Activated CD8-positive, alpha-beta memory T cell treated with anti-CD3 and anti-CD28 coated beads, Interleukin-2, amount 10 ng/mL, durations not matched to agents 7 days and 5 days (primary cell): ENCODE measurements around the gene PPARG. TPM values are rescaled to one million over a fixed set of nuclear protein-coding genes. Genes with fewer than 3 reads are reported as not detected.

Source experiments
- ATAC-seq: fragments of 150-1000 bp; cut with Tn5 transposase; one replicate; pipeline ENCODE4 v1.10.0; 2021; ENCODE audit warnings: moderate library complexity
- CTCF ChIA-PET: fragments of 350-600 bp; sonication (Branson Sonifier 250); formaldehyde crosslinking; loops from one replicate; lab custom pipeline; 2021; ENCODE audit warnings: antibody characterized with exemption; lab: Charles Lee
- DNase-seq: peaks from one replicate; pipeline ENCODE4 v3.0.0-alpha.2; 2020
- H3K27ac Mint-ChIP-seq: one replicate; pipeline ENCODE4 v1.8.0; 2021; ENCODE audit warnings: mild to moderate bottlenecking, mixed read lengths
- H3K27me3 Mint-ChIP-seq: one replicate; pipeline ENCODE4 v1.8.0; 2021; ENCODE audit warnings: mixed read lengths
- H3K36me3 Mint-ChIP-seq: one replicate; pipeline ENCODE4 v1.8.0; 2021; ENCODE audit warnings: mild to moderate bottlenecking, mixed read lengths
- H3K4me1 Mint-ChIP-seq: one replicate; pipeline ENCODE4 v1.8.0; 2021; ENCODE audit warnings: mixed read lengths
- H3K4me3 Mint-ChIP-seq: one replicate; pipeline ENCODE4 v1.8.0; 2021; ENCODE audit warnings: mild to moderate bottlenecking, moderate library complexity, mixed read lengths
- H3K9me3 Mint-ChIP-seq: one replicate; pipeline ENCODE4 v1.8.0; 2022; ENCODE audit warnings: low read depth, mixed read lengths
- total RNA-seq, 2 experiments: library from RNA; stranded (reverse); gene quantifications; one replicate each; pipeline ENCODE4 v1.2.3, GENCODE V29; 2021

The PPARG gene
- total RNA-seq, 2 experiments from 2014 or later = 0.18 to 2.8 TPM

DNA sequence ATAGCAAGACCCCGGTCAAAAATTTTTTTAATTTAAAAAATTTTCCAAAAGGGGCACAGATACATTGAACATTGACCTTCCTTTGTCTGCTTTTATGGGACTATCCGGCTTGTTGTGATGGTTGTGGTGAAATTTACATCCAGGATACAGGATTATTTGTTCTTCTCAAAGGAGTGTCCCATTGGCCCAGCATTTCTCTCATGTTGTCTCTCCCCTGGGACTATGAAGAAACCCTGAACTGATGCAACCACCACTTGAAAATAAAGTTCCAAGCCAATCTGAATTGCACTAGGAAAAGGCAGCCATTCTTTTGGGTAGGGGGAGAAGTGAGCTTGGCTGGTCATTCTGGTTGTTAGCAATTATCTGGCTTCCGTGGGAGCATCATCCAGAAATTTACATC is 58.4 kb downstream of the PPARG start:
- ATAC-seq (no peak), DNase-seq (no peak)
- CTCF ChIA-PET = interaction anchor here (1.2 kb wide), 1 partner anchor 132 kb away, joined by 4 read pairs; no protein-coding TSS in a partner anchor
- peaks cover 44% of the 10 kb centered on the region for H3K27me3 Mint-ChIP-seq
- H3K36me3 Mint-ChIP-seq = no peaks in the 10 kb centered on the region
- peaks cover 7% of the 10 kb centered on the region for H3K4me1 Mint-ChIP-seq
- H3K9me3 Mint-ChIP-seq = no peaks in the 10 kb centered on the region
- H3K4me3 Mint-ChIP-seq = no peak overlapping the region
- H3K27ac Mint-ChIP-seq = no peak overlapping the region

DNA sequence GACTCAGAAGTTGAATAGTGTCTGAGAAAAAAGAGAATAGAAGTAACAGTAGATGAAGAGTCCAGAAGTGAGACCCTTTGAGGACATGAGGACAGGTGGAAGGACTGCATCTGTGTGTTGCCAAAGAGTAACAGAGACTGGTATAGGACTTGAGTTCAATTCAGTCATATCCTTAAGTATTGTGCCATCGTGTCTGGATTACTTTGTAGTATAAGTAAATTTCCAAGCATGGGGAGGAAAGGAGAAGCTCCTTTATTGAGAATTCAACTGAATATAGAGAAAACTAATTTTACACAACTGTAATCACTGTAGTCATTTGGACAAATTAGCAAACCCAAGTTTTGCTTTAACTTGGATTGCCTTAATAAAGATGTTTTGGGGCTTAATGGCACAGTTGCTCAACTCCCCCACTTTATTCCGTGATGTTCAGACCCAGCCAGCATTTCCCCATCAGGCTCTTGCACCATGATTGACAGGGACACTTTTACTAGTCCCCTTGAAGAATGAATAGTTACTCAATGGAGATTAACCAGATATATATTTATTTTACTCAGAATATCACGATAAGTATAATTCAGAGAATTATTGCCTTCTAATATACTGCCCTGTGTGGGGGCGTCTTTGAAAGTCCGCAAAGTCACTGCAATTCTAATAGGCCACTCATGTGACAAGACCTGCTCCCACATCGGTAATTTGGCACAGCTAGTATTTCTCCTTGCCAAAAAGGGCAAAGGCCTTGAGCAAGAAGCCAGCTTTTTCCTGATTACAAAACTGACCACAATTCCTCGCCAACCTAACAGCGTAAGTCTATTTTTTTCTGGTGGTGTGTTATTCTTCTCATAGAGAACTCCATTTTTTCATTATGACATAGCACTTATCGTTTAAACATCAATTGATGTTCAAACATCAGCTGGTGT is 61.3 kb downstream of the PPARG start:
- Mint-ChIP-seq H3K9me3 (no peaks in the 10 kb centered on the region), H3K36me3 (no peaks in the 10 kb centered on the region), H3K27me3 (peaks cover 43% of the 10 kb centered on the region), H3K4me3 (no peak overlapping the region), H3K27ac (no peak overlapping the region), H3K4me1 (peaks cover 7% of the 10 kb centered on the region)
- DNase-seq (no peak), ATAC-seq (no peak)
- CTCF ChIA-PET = interaction anchor here (0.7 kb wide), 1 partner anchor 218 kb away, joined by 3 read pairs; no protein-coding TSS in a partner anchor

DNA sequence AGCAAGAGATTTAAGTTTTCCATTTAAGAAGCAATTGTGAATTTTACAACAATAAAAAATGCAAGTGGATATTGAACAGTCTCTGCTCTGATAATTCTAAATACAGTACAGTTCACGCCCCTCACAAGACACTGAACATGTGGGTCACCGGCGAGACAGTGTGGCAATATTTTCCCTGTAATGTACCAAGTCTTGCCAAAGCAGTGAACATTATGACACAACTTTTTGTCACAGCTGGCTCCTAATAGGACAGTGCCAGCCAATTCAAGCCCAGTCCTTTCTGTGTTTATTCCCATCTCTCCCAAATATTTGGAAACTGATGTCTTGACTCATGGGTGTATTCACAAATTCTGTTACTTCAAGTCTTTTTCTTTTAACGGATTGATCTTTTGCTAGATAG is 62.3 kb downstream of the PPARG start:
- ATAC-seq (no peak), DNase-seq (no peak)
- Mint-ChIP-seq H3K4me3 (no peak overlapping the region), H3K27me3 (peaks cover 34% of the 10 kb centered on the region), H3K4me1 (no peaks in the 10 kb centered on the region), H3K9me3 (no peaks in the 10 kb centered on the region), H3K27ac (no peak overlapping the region), H3K36me3 (no peaks in the 10 kb centered on the region)
- CTCF ChIA-PET = interaction anchor here (1.3 kb wide), 1 partner anchor 8 kb away, joined by 3 read pairs; no protein-coding TSS in a partner anchor

DNA sequence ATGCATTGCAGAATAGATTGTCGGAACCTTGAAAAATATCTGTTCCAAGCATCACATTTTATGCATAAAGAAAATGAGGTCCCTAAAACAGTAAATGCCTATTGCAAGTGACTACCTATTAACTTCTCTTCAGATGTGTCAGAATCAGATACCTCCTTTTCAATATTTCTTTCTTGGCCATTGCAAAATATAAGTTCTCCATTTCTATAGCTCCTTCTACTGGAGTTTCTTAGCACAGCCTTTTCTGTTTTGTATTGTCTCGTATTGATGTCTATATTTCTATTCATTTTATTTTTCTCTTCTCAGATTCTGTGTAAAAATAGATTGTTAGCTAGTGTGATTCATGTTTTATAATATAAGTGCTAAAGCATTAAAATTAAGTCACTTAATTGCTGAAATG is 63.4 kb downstream of the PPARG start:
- Mint-ChIP-seq H3K27me3 (peaks cover 33% of the 10 kb centered on the region), H3K4me3 (no peak overlapping the region), H3K36me3 (no peaks in the 10 kb centered on the region), H3K27ac (no peak overlapping the region), H3K4me1 (no peaks in the 10 kb centered on the region), H3K9me3 (no peaks in the 10 kb centered on the region)
- ATAC-seq = no peak
- DNase-seq = no peak
- CTCF ChIA-PET = interaction anchor here (1.3 to 1.6 kb wide), 2 partner anchors 9 to 217 kb away, joined by 3 to 4 read pairs; no protein-coding TSS in a partner anchor

DNA sequence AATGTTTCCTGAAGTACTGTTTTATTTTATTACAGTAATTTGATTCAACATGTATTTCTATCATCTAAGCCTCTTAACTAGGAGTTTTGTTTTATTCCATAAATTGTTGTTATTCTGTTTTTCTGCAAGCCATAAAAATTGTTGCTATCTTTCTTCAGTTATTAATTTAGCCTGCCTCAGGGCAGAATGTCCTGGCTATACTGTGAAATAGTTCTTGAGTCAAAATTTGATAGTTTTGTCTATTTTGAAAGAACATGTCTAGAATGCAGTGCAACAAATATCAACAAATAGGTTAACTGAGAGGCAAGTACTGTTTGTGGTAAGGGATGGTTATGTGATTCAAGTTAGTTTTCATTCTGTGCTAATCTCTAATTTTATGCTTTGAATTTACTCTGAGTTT is 63.9 kb downstream of the PPARG start:
- Mint-ChIP-seq H3K36me3 (no peaks in the 10 kb centered on the region), H3K27me3 (peaks cover 28% of the 10 kb centered on the region), H3K27ac (no peak overlapping the region), H3K4me3 (no peak overlapping the region), H3K4me1 (no peaks in the 10 kb centered on the region), H3K9me3 (no peaks in the 10 kb centered on the region)
- no peak for DNase-seq
- CTCF ChIA-PET = interaction anchor here (1.6 kb wide), 1 partner anchor 217 kb away, joined by 4 read pairs; no protein-coding TSS in a partner anchor
- no peak for ATAC-seq

DNA sequence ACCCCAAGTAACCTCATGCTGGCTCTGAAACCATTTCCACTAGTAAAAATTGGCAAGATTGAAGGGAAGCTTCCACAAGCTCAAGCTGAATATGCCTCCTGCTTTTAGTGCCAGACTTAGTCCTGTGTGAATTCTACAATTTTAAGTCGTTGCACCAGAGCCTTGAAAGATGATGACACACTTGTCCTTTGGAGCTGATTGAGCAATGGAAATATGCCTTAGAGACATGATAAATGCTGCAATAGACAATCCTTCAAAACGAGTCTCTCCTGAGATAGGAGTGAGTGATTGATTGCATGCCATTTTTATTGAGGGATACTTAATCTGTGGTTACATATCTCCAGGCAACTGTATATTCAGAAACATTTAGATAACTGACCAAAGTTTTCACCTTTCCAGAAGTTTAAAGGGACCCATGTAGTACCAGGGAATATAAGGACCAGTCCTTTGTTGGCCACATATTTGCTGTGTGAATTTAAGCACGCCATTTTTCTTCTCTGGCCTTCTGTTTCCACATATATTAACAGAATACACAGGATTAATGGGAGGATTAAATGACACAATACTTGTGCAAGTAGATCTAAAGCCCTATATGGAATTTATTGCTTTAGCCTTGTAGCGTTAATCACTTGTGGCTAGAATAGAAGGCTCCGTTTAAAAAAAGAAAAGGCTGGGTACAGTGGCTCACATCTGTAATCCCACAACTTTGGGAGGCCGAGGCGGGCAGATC is 65.1 kb downstream of the PPARG start:
- no peaks in the 10 kb centered on the region for H3K9me3 Mint-ChIP-seq
- no peak for ATAC-seq
- no peaks in the 10 kb centered on the region for H3K36me3 Mint-ChIP-seq
- no peak for DNase-seq
- no peaks in the 10 kb centered on the region for H3K4me1 Mint-ChIP-seq
- peaks cover 21% of the 10 kb centered on the region for H3K27me3 Mint-ChIP-seq
- no peak overlapping the region for H3K4me3 Mint-ChIP-seq
- H3K27ac Mint-ChIP-seq = no peak overlapping the region
- CTCF ChIA-PET = interaction anchor here (1.6 kb wide), 1 partner anchor 219 kb away, joined by 4 read pairs; no protein-coding TSS in a partner anchor

DNA sequence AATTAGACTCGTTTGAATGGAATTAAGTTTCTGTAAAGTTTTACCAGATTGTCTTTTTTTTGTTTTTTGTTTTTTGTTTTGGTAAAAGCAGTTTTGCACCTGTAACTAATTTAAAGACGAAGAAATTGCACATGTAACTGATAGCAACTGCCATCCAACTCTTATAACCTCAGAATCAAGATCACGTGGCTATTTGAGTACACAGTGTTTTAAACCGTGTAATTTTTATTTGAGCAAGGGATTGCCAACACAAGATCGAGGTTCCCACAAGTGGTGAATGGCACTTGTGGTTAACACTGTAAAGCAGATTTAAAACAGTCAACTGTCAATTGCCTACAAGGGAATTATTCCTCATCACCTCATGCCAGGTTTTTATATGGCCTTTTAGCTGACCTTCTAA is 67.3 kb downstream of the PPARG start:
- no peak for DNase-seq
- H3K27ac Mint-ChIP-seq = no peak overlapping the region
- no peaks in the 10 kb centered on the region for H3K9me3 Mint-ChIP-seq
- no peaks in the 10 kb centered on the region for H3K4me1 Mint-ChIP-seq
- no peaks in the 10 kb centered on the region for H3K36me3 Mint-ChIP-seq
- CTCF ChIA-PET = interaction anchor here (1.4 kb wide), 1 partner anchor 124 kb away, joined by 5 read pairs; no protein-coding TSS in a partner anchor
- no peak for ATAC-seq
- H3K4me3 Mint-ChIP-seq = no peak overlapping the region
- H3K27me3 Mint-ChIP-seq = peaks cover 17% of the 10 kb centered on the region

DNA sequence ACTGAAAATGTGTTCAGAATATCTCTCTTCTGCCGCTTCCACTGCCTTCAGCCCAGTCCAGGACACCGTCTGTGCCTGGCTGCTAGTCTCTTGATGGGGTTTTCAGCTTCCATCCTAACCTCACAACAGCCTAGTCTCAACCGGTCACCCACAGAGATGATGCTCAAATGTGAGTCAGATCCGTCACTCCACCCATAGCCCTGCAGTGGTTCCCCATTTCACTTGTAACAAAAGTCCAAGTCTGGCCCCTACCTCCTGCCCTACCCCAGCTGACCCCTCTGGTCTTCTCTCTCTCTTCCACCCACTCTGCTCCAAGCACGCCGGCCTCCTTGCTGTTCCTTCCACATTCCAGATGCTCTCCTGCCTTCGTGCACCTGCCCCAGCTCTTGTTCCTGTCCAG is 68.1 kb downstream of the PPARG start:
- peaks cover 10% of the 10 kb centered on the region for H3K27me3 Mint-ChIP-seq
- CTCF ChIA-PET = interaction anchor here (1.4 kb wide), 1 partner anchor 123 kb away, joined by 5 read pairs; no protein-coding TSS in a partner anchor
- no peak for DNase-seq
- H3K36me3 Mint-ChIP-seq = no peaks in the 10 kb centered on the region
- no peaks in the 10 kb centered on the region for H3K4me1 Mint-ChIP-seq
- ATAC-seq = no peak
- H3K9me3 Mint-ChIP-seq = peaks cover 3% of the 10 kb centered on the region
- no peak overlapping the region for H3K27ac Mint-ChIP-seq
- H3K4me3 Mint-ChIP-seq = no peak overlapping the region

DNA sequence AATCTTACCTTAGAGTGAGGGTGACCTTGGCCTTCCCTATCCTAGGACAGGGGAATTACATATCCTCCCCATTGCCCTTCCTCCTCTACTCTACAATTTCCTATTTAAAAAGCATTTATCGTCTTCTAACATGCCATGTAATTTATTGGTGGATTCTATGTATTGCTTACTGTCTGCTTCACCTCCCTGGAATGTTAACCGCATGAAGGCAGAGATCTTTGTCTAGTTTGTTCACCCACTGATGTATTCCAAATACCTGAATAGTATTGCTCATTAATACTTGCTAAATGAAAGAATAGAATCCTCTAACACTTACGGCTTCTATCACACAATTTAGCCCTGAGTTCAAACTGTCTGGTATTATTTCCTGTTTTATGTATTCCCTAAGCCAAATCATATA is 68.6 kb downstream of the PPARG start:
- H3K27ac Mint-ChIP-seq = no peak overlapping the region
- CTCF ChIA-PET = interaction anchor here (1.4 kb wide), 1 partner anchor 123 kb away, joined by 5 read pairs; no protein-coding TSS in a partner anchor
- H3K36me3 Mint-ChIP-seq = no peaks in the 10 kb centered on the region
- no peak for DNase-seq
- no peak overlapping the region for H3K4me3 Mint-ChIP-seq
- H3K27me3 Mint-ChIP-seq = peaks cover 6% of the 10 kb centered on the region
- ATAC-seq = no peak
- peaks cover 3% of the 10 kb centered on the region for H3K9me3 Mint-ChIP-seq
- H3K4me1 Mint-ChIP-seq = no peaks in the 10 kb centered on the region

DNA sequence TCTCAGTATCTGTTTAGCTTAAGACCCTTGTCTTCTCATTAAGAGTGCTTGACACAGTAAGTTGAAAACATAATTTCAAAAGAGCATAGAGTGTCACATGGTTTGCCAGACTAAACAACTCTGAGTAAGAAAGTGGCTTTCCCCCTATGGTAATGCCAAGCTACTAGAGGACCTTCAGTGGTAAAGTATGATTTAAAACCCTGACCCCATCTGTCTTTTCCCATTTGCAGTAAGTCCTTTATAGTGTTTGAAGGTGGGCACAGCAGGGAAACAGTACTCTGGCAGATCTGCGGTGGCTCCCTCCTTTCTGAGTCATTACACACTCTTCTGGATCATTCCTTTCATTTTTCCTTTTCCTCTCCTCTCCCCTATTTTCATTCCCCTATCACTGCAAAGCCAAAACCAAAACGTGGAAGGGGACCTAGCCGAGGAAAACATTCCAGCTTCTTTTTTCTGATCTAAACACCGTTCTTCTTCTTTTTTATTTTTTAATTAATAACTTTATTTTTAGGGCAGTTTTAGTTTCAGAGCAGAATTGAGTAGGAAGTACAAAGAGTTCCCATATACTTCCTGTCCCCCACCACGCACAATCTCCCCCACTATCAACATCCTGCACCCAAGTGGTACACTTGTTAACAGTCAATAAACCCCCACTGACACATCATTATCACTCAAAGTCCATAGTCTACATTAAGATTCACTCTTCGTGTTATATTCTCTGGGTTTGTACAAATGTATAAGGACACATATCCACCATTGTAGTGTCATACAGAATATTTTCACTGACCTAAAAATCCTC is 74.7 kb downstream of the PPARG start:
- CTCF ChIA-PET = no interaction called here

DNA sequence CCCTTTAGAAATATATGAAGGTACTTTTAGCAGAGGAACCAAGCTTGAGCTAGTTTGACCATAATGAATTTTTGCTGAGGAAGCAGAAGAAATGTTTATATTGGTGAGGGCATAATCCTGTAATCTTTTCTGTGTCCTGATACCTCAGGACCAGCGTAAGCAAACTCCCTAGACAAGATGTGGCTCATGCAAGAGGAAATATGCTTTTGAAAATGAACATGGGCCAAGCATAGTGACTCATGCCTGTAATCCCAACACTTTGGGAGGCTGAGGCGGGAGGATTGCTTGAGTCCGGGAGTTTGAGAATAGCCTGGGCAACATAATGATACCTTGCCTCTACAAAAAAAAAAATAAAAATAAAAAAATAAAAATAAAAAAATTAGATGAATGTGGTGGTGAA is 78.5 kb downstream of the PPARG start:
- CTCF ChIA-PET = no interaction called here

More for the DNA sequence above, 74.7 kb downstream of the PPARG start:
- peaks cover 1% of the 10 kb centered on the region for H3K36me3 Mint-ChIP-seq
- no peak for ATAC-seq
- H3K9me3 Mint-ChIP-seq = peaks cover 3% of the 10 kb centered on the region
- H3K4me1 Mint-ChIP-seq = peaks cover 9% of the 10 kb centered on the region
- H3K27ac Mint-ChIP-seq = no peak overlapping the region
- H3K4me3 Mint-ChIP-seq = no peak overlapping the region
- H3K27me3 Mint-ChIP-seq = peaks cover 6% of the 10 kb centered on the region
- no peak for DNase-seq

DNA sequence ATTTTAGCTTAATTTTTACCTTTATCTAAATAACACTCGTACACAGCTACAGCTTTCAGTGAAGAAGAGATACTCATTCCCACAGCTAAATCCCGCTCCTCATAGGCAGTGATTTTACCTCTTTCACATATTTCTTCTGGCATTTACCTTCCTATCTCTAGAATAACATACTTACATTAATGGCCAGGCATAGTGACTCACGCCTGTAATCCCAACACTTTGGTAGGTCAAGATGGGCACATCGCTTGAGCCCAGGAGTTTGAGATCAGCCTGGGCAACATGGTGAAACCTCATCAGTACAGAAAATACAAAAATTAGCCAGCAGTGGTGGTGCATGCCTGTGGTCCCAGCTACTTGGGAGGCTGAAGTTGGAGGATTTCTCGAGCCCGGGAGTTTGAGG is 80.2 kb downstream of the PPARG start:
- no peak for DNase-seq
- no peak for ATAC-seq
- H3K9me3 Mint-ChIP-seq = no peaks in the 10 kb centered on the region
- H3K4me1 Mint-ChIP-seq = peaks cover 3% of the 10 kb centered on the region
- H3K4me3 Mint-ChIP-seq = no peak overlapping the region
- no peak overlapping the region for H3K27ac Mint-ChIP-seq
- CTCF ChIA-PET = no interaction called here
- H3K27me3 Mint-ChIP-seq = peaks cover 38% of the 10 kb centered on the region
- no peaks in the 10 kb centered on the region for H3K36me3 Mint-ChIP-seq

More for the DNA sequence above, 78.5 kb downstream of the PPARG start:
- Mint-ChIP-seq H3K27me3 (peaks cover 22% of the 10 kb centered on the region), H3K36me3 (peaks cover 1% of the 10 kb centered on the region), H3K9me3 (no peaks in the 10 kb centered on the region), H3K4me1 (peaks cover 9% of the 10 kb centered on the region), H3K27ac (no peak overlapping the region), H3K4me3 (no peak overlapping the region)
- no peak for DNase-seq
- ATAC-seq = no peak

DNA sequence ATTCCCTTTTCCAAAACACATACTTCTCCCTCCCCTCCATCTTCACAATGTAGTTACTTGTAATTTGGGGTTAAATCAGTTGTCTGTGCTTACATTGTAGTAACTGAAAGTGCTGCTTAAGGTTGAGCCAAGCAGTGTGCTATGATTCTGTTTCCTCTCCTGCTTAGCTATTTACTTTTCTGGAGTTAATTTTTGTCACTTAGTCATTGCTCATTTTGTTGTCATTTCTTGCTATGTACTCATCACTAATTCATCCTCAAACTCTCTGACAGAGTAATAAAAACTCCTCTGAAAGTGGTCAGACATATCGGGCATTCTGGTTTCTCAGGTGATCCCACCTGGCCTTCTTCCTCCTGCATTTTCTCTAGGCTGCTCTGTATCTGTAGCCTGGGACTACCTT is 80.7 kb downstream of the PPARG start:
- Mint-ChIP-seq H3K4me3 (no peak overlapping the region), H3K36me3 (no peaks in the 10 kb centered on the region), H3K27me3 (peaks cover 41% of the 10 kb centered on the region), H3K27ac (no peak overlapping the region), H3K9me3 (no peaks in the 10 kb centered on the region), H3K4me1 (no peaks in the 10 kb centered on the region)
- CTCF ChIA-PET = no interaction called here
- no peak for ATAC-seq
- DNase-seq = no peak
